ENCODE data around the gene ZNF235. TPM values are rescaled to one million over a fixed set of nuclear protein-coding genes. Genes with fewer than 3 reads are reported as not detected.
A peak's percentile ranks its signal among the peaks of the same experiment; 100 is the strongest.
"Not testable (repeated sequence)": the region's sequence is repeated elsewhere in the genome, so short reads cannot be mapped to it uniquely, and the experiment has no call there.

ZNF235 gene
- 4.7 and 6.1 TPM in 2 replicates for total RNA-seq

DNA sequence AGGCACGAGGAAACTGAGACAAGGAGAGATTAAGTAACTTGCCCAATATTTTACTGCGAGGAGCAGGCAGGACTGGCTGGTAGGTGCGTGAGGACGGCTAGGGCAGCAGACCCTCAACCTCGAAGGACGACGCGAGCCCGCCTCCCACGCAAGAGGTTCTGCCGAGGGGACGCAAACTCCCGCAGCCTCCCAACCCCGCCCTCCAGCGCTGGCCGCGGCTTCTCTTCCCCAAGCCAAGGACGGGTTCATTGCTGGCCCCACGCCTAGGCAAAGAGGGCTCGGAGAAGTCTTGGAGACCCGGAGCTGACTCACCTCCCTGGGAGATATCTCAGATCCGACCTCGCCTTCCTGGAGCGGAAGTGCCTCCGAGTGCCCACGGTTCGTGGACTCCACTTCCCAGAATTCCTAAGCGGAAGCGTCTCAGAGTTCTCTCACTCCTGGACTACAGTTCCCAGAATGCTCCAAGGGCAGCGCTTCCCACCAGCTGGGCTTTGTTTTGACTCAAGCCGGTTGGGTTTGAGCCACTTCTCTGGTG, at the start of gene ZNF235:
ZNF235 (minus strand) TSS at position 367 of the 535 bp plus-strand sequence. CDS start 1,621 bp downstream, outside the sequence.
- DNase-seq (ENCODE audit: low read depth) (peak; percentile 97), FAIRE-seq (no peak)
- Histone ChIP-seq H3K36me3 (ENCODE audit: control insufficient read depth, insufficient read depth, low read length) (peaks cover 2% of the 10 kb centered on the region), H3K27me3 (ENCODE audit: control insufficient read depth, insufficient read depth, low read length) (no peaks in the 10 kb centered on the region), H3K4me3 (ENCODE audit: low read depth, low read length) (peak within 1 kb of the TSS; percentile 72)
- TF ChIP-seq CTCF (IDR thresholded peaks at IDR 0.05; ENCODE audit: insufficient read depth, low read length, severe bottlenecking) = no peak

DNA sequence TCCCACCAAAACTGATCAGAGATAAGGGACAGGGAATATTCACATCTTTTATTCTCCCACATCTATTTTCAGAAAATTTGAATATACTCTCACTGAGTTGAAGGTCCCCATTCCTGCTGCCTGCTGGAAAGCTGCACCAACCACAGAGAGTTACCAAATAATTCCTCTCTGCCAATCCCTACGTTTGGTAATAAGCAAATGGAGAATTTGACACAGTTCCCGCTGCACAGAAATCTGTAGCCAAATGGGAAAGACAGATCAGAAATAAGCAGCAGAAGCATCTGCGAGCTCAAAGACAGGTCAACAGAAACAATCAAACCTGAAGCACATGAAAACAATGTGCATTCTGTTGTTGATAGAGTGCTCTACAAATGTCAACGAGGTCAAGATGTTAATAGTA, 41.7 kb upstream of the ZNF235 start:
- no peaks in the 10 kb centered on the region for H3K36me3 ChIP-seq (ENCODE audit: control insufficient read depth, insufficient read depth, low read length)
- H3K27me3 ChIP-seq (ENCODE audit: control insufficient read depth, insufficient read depth, low read length) = no peaks in the 10 kb centered on the region
- H3K4me3 ChIP-seq (ENCODE audit: low read depth, low read length) = no peak overlapping the region
- FAIRE-seq (no peak), DNase-seq (ENCODE audit: low read depth) (no peak)
- TF ChIP-seq CTCF (IDR thresholded peaks at IDR 0.05; ENCODE audit: insufficient read depth, low read length, severe bottlenecking) = no peak

GRCh38 chr19:44345959-44346358, 41.1 kb upstream of the ZNF235 start:
- TF ChIP-seq CTCF (IDR thresholded peaks at IDR 0.05; ENCODE audit: insufficient read depth, low read length, severe bottlenecking) = no peak
- no peak for DNase-seq (ENCODE audit: low read depth)
- no peak for FAIRE-seq
- Histone ChIP-seq H3K36me3 (ENCODE audit: control insufficient read depth, insufficient read depth, low read length) (no peaks in the 10 kb centered on the region), H3K27me3 (ENCODE audit: control insufficient read depth, insufficient read depth, low read length) (no peaks in the 10 kb centered on the region), H3K4me3 (ENCODE audit: low read depth, low read length) (no peak overlapping the region)

GRCh38 chr19:44344255-44344654, 39.4 kb upstream of the ZNF235 start:
- DNase-seq (ENCODE audit: low read depth) = no peak
- peaks cover 5% of the 10 kb centered on the region for H3K36me3 ChIP-seq (ENCODE audit: control insufficient read depth, insufficient read depth, low read length)

GRCh38 chr19:44341794-44342193, 37.0 kb upstream of the ZNF235 start:
- Histone ChIP-seq H3K4me3 (ENCODE audit: low read depth, low read length) (no peak overlapping the region), H3K36me3 (ENCODE audit: control insufficient read depth, insufficient read depth, low read length) (peaks cover 5% of the 10 kb centered on the region), H3K27me3 (ENCODE audit: control insufficient read depth, insufficient read depth, low read length) (no peaks in the 10 kb centered on the region)
- no peak for FAIRE-seq
- no peak for TF ChIP-seq CTCF (IDR thresholded peaks at IDR 0.05; ENCODE audit: insufficient read depth, low read length, severe bottlenecking)
- DNase-seq (ENCODE audit: low read depth) = no peak

More at GRCh38 chr19:44344255-44344654, 39.4 kb upstream of the ZNF235 start:
- no peak for TF ChIP-seq CTCF (IDR thresholded peaks at IDR 0.05; ENCODE audit: insufficient read depth, low read length, severe bottlenecking)
- Histone ChIP-seq H3K4me3 (ENCODE audit: low read depth, low read length) (no peak overlapping the region), H3K27me3 (ENCODE audit: control insufficient read depth, insufficient read depth, low read length) (no peaks in the 10 kb centered on the region)
- no peak for FAIRE-seq

DNA sequence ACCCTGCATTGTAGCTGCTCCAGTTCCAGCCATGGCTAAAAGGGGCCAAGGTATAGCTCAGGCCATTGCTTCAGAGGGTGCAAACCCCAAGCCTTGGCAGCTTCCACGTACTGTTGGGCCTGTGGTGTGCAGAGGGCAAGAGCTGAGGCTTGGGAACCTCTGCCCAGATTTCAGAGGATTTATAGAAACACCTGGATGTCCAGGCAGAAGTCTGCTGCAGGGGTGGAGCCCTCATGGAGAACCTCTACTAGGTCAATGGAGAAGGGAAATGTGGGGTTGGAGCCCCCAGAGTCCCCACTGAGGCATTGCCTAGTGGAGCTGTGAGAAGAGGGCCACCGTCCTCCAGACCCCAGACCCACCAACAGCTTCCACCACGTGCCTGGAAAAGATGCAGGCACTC, 29.8 kb upstream of the ZNF235 start:
- DNase-seq (ENCODE audit: low read depth); H3K27me3 ChIP-seq (ENCODE audit: control insufficient read depth, insufficient read depth, low read length); H3K4me3 ChIP-seq (ENCODE audit: low read depth, low read length); FAIRE-seq: not testable (repeated sequence)
- H3K36me3 ChIP-seq (ENCODE audit: control insufficient read depth, insufficient read depth, low read length) = peaks cover 14% of the 10 kb centered on the region
